Heart right ventricle (tissue), 16 donors: Measurements from ENCODE around the gene SPOCK2. TPM values are rescaled to one million over a fixed set of nuclear protein-coding genes. Genes with fewer than 3 reads are reported as not detected.

Experiments
- ATAC-seq, 8 donors: fragments of 200-7000 bp; cut with Tn5 transposase; one replicate each; pipeline ENCODE4 v1.9.1; 2020; ENCODE audit warnings: mild to moderate bottlenecking in 8 of 8, moderate library complexity in 8 of 8, moderate number of reproducible peaks in 1 of 8
- DNase-seq, 2 donors: peaks; one replicate each; pipeline ENCODE4 v3.0.0-alpha.2; 2020
- H3K27ac ChIP-seq, 10 donors: fragments of 200-600 bp; sonication (generic) in 2 of 10; one replicate each; pipeline versions ENCODE4 v1.5.0 to v1.8.0; 2020 to 2022; ENCODE audit warnings: mild to moderate bottlenecking in 3 of 10
- H3K27me3 ChIP-seq, 7 donors: fragments of 200-600 bp; one replicate each; pipeline ENCODE4 v1.8.0; 2021 to 2022; ENCODE audit warnings: mild to moderate bottlenecking in 2 of 7
- H3K36me3 ChIP-seq, 9 donors: fragments of 200-600 bp; sonication (generic) in 1 of 9; one replicate each; pipeline versions ENCODE4 v1.5.0 to v1.8.0; 2020 to 2022; ENCODE audit warnings: mild to moderate bottlenecking in 2 of 9
- H3K4me1 ChIP-seq, 9 donors: fragments of 200-600 bp; sonication (generic) in 1 of 9; one replicate each; pipeline versions ENCODE4 v1.5.0 to v1.8.0; 2020 to 2022; ENCODE audit warnings: mild to moderate bottlenecking in 4 of 9
- H3K4me3 ChIP-seq, 10 donors: fragments of 200-600 bp; sonication (generic) in 2 of 10; one replicate each; pipeline versions ENCODE4 v1.5.0 to v1.8.0; 2020 to 2022; ENCODE audit warnings: mild to moderate bottlenecking in 7 of 10, moderate library complexity in 2 of 10
- H3K9me3 ChIP-seq, 11 donors: fragments of 200-600 bp in 10 of 11; sonication (generic) in 2 of 11; one replicate each; pipeline versions ENCODE4 v1.5.0 to v1.8.0; 2013 to 2022; ENCODE audit warnings: mild to moderate bottlenecking in 2 of 11, control low read depth in 1 of 11, moderate library complexity in 1 of 11
- CTCF ChIP-seq, 9 donors: fragments of 200-600 bp; sonication (generic) in 2 of 9; IDR thresholded peaks; one replicate each; pipeline versions ENCODE4 v1.5.0 to v1.8.0; 2021 to 2022; ENCODE audit warnings: antibody characterized with exemption in 9 of 9, mild to moderate bottlenecking in 5 of 9, moderate library complexity in 1 of 9
- WGBS, 2 donors: extraction: QIAGEN DNeasy Blood & Tissue Kit; methylation state at CpG; one replicate each; pipeline ENCODE4 v1.1.7; 2013; ENCODE audit warnings: inconsistent platforms in 1 of 2; 5-methylcytosine and 5-hydroxymethylcytosine counted together
- intact Hi-C, 10 donors: fragments of 100-400 bp; cut with DNase I; formaldehyde crosslinking; loops; one replicate each; pipeline versions ENCODE4 v1.11.1 to v1.14.2; 2022
- polyA plus RNA-seq, 2 donors: library from polyadenylated mRNA; stranded (reverse); fragments of 200-250 nt; gene quantifications; one replicate each; pipeline ENCODE4 v1.2.3, GENCODE V29; 2013
- total RNA-seq, 10 donors: library from RNA; stranded (reverse); fragmentation: NEBNext Ultra II Directional in 3 of 10; extraction: Animal tissue kit (Norgen Biotek cat#: 25700) in 3 of 10; gene quantifications; one replicate each; pipeline versions ENCODE4 v1.2.1 to v1.2.4, GENCODE V29; 2021 to 2023
- donor health status: Arrhythmogenic right ventricular cardiomyopathy.
- donor health status: ischemic (EF 13 %, LVEDD 7.1; RV severe dilation, severe dysfunction).
- donor health status: healthy with polysubstance abuse.
- donor health status: DM: no; HTN: yes; CAD: no.
- donor health status: DM: no; HTN: no; CAD: no.
- donor health status: ischemic (EF 25% LVEDD 6.9; RV normal size, moderate dysfunction).
- donor health status: ischemic (EF 25% LVEDD 5.7; RV mildly dilated, moderate dysfunction).
- donor health status: healthy.
- donor health status: DM: yes; HTN: yes; CAD: no.
- donor health status: Ischemic cardiomyopathy.
- donor health status: ischemic (EF 35%, LVEDD 5.7; RV mildly dilated, moderate dysfunction).
- donor health status: nonischemic (EF 11% LVEDD 7.7; RV severe dilation, severe dysfunction).
- donor health status: DM: yes; HTN: yes; CAD: no.
- donor health status: PGD.
- donor health status: ischemic (EF 29% LVEDD 5.4; RV normal size, mild dysfunction).
- donor health status: nonischemic (EF 23%, LVEDD 6.1; RV moderate dilation, normal function).

The SPOCK2 gene
- total and polyA plus RNA-seq, 12 donors, result 3.5 to 13.4 (median 6.9) TPM

- intact Hi-C loops, result loop anchor here in 9 of 10 donors (1.0 to 10.0 kb wide), 7 partner anchors 88 to 292 kb away; no protein-coding TSS in a partner anchor
- Histone ChIP-seq H3K4me1 (peaks cover 0 to 14% (median 9%) of the 10 kb centered on the region in 9 donors), H3K4me3 (no peak overlapping the region), H3K36me3 (no peaks in the 10 kb centered on the region), H3K27me3 (no peaks in the 10 kb centered on the region), H3K9me3 (peaks cover 0 to 10% (median 0%) of the 10 kb centered on the region in 11 donors), H3K27ac (no peak overlapping the region)
- DNase-seq (no peak), ATAC-seq (no peak)
- WGBS, 2 donors, result 95 to 96% methylated on average over 2 of the region's 2 CpGs
- no peak for TF ChIP-seq CTCF (IDR thresholded peaks at IDR 0.05)
These were observed 42.8 kb downstream of the SPOCK2 start for GRCh38 chr10:72045586-72045985.

GRCh38 chr10:72044417-72045041, 43.8 kb downstream of the SPOCK2 start:
- peak overlapping the region in 2 of 10 donors; percentile 15 to 26 for H3K27ac ChIP-seq
- peak; percentile 30 to 71 (median 57) for TF ChIP-seq CTCF (IDR thresholded peaks at IDR 0.05)
- H3K9me3 ChIP-seq, result peaks cover 0 to 7% (median 0%) of the 10 kb centered on the region in 11 donors
- H3K4me3 ChIP-seq, result no peak overlapping the region
- peak in 1 of 2 donors; percentile 41 for DNase-seq
- no peaks in the 10 kb centered on the region for H3K36me3 ChIP-seq
- peaks cover 0 to 12% (median 4%) of the 10 kb centered on the region in 9 donors for H3K4me1 ChIP-seq
- peak; percentile 68 to 88 (median 81) for ATAC-seq
- intact Hi-C loops, result loop anchor here in 9 of 10 donors (1.0 to 10.0 kb wide), 7 partner anchors 87 to 293 kb away; no protein-coding TSS in a partner anchor
- 53 to 58% methylated on average over 17 of the region's 17 CpGs for WGBS, 2 donors
- no peaks in the 10 kb centered on the region for H3K27me3 ChIP-seq

- Histone ChIP-seq H3K9me3 (peaks cover 0 to 3% (median 0%) of the 10 kb centered on the region in 11 donors), H3K27ac (no peak overlapping the region), H3K36me3 (no peaks in the 10 kb centered on the region), H3K4me1 (peaks cover 0 to 22% (median 4%) of the 10 kb centered on the region in 9 donors), H3K4me3 (no peak overlapping the region), H3K27me3 (no peaks in the 10 kb centered on the region)
- no peak for ATAC-seq
- no peak for DNase-seq
- TF ChIP-seq CTCF (IDR thresholded peaks at IDR 0.05), result no peak
- 90 to 94% methylated on average over 10 of the region's 10 CpGs for WGBS, 2 donors
- intact Hi-C loops, result loop anchor here in 2 of 10 donors (5.0 to 10.0 kb wide), 2 partner anchors 141 to 182 kb away; no protein-coding TSS in a partner anchor
These were observed 45.1 kb downstream of the SPOCK2 start for GRCh38 chr10:72043016-72043834.

GRCh38 chr10:72041491-72041890, 46.9 kb downstream of the SPOCK2 start:
- Histone ChIP-seq H3K4me3 (no peak overlapping the region), H3K36me3 (no peaks in the 10 kb centered on the region), H3K27me3 (no peaks in the 10 kb centered on the region), H3K4me1 (peaks cover 0 to 24% (median 4%) of the 10 kb centered on the region in 9 donors), H3K27ac (no peak overlapping the region), H3K9me3 (peaks cover 0 to 2% (median 0%) of the 10 kb centered on the region in 11 donors)
- no peak for TF ChIP-seq CTCF (IDR thresholded peaks at IDR 0.05)
- intact Hi-C loops, result loop anchor here in 2 of 10 donors (5.0 to 10.0 kb wide), 2 partner anchors 139 to 183 kb away; no protein-coding TSS in a partner anchor
- 79 to 80% methylated on average over 6 of the region's 6 CpGs for WGBS, 2 donors
- no peak for DNase-seq
- no peak for ATAC-seq
